GM18498 (cell line): ENCODE data around the gene PGM5.
"Not testable (repeated sequence)": the region's sequence is repeated elsewhere in the genome, so short reads cannot be mapped to it uniquely, and the experiment has no call there.

Experiments used
- ATAC-seq: cut with Tn5 transposase; IDR thresholded peaks from one replicate; pipeline ENCODE4 v1.9.1; 2021; ENCODE audit warnings: mild to moderate bottlenecking, moderate library complexity; ENCODE audit not compliant: unreplicated experiment

PGM5 gene

GRCh38 chr9:68356380-68357118 lies at the start of gene PGM5:
Gene PGM5, plus strand, starts transcription at chr9:68356611. Its CDS starts 517 bp downstream, at chr9:68357128.
- ATAC-seq = peak; percentile 72

- not testable (repeated sequence) for ATAC-seq
Observed at GRCh38 chr9:68307127-68307526, 49.3 kb upstream of the PGM5 start.

- ATAC-seq = not testable (repeated sequence)
Observed at GRCh38 chr9:68307654-68308053, 48.8 kb upstream of the PGM5 start.

- not testable (repeated sequence) for ATAC-seq
Observed at GRCh38 chr9:68311208-68311607, 45.2 kb upstream of the PGM5 start.

- ATAC-seq = not testable (repeated sequence)
Observed at GRCh38 chr9:68318209-68318608, 38.2 kb upstream of the PGM5 start.

GRCh38 chr9:68323749-68324148 lies 32.7 kb upstream of the PGM5 start:
- not testable (repeated sequence) for ATAC-seq

- ATAC-seq = not testable (repeated sequence)
Observed at GRCh38 chr9:68324518-68324917, 31.9 kb upstream of the PGM5 start.

GRCh38 chr9:68329106-68329505 lies 27.3 kb upstream of the PGM5 start:
- ATAC-seq = not testable (repeated sequence)

- not testable (repeated sequence) for ATAC-seq
Observed at GRCh38 chr9:68330531-68331173, 25.8 kb upstream of the PGM5 start.

GRCh38 chr9:68332122-68332521 lies 24.3 kb upstream of the PGM5 start:
- not testable (repeated sequence) for ATAC-seq

- ATAC-seq = not testable (repeated sequence)
Observed at GRCh38 chr9:68335935-68336334, 20.5 kb upstream of the PGM5 start.

GRCh38 chr9:68336639-68337339 lies 19.6 kb upstream of the PGM5 start:
- not testable (repeated sequence) for ATAC-seq

- ATAC-seq = not testable (repeated sequence)
Observed at GRCh38 chr9:68338000-68338399, 18.4 kb upstream of the PGM5 start.

GRCh38 chr9:68342265-68343025 lies 14.0 kb upstream of the PGM5 start:
- ATAC-seq = peak; percentile 92

- ATAC-seq = not testable (repeated sequence)
Observed at GRCh38 chr9:68343242-68343641, 13.2 kb upstream of the PGM5 start.

- ATAC-seq = not testable (repeated sequence)
Observed at GRCh38 chr9:68343992-68344391, 12.4 kb upstream of the PGM5 start.

- ATAC-seq = not testable (repeated sequence)
Observed at GRCh38 chr9:68351689-68352088, 4.7 kb upstream of the PGM5 start.

- not testable (repeated sequence) for ATAC-seq
Observed at GRCh38 chr9:68355993-68356379, 425 bp upstream of the PGM5 start.

- peak; percentile 12 for ATAC-seq
Observed at GRCh38 chr9:68357119-68357714, 806 bp downstream of the PGM5 start.

GRCh38 chr9:68366933-68367547 lies 10.6 kb downstream of the PGM5 start:
- peak; percentile 71 for ATAC-seq
